Pons (tissue), 1 donor: Measurements from ENCODE around the gene PRM2.
A peak's percentile ranks its signal among the peaks of the same experiment; 100 is the strongest.
"Not testable (repeated sequence)": the region's sequence is repeated elsewhere in the genome, so short reads cannot be mapped to it uniquely, and the experiment has no call there.

Source experiments
- DNase-seq: peaks from one replicate; pipeline ENCODE4 v3.0.0-alpha.2; 2016; ENCODE audit warnings: low spot score

Gene PRM2

DNA sequence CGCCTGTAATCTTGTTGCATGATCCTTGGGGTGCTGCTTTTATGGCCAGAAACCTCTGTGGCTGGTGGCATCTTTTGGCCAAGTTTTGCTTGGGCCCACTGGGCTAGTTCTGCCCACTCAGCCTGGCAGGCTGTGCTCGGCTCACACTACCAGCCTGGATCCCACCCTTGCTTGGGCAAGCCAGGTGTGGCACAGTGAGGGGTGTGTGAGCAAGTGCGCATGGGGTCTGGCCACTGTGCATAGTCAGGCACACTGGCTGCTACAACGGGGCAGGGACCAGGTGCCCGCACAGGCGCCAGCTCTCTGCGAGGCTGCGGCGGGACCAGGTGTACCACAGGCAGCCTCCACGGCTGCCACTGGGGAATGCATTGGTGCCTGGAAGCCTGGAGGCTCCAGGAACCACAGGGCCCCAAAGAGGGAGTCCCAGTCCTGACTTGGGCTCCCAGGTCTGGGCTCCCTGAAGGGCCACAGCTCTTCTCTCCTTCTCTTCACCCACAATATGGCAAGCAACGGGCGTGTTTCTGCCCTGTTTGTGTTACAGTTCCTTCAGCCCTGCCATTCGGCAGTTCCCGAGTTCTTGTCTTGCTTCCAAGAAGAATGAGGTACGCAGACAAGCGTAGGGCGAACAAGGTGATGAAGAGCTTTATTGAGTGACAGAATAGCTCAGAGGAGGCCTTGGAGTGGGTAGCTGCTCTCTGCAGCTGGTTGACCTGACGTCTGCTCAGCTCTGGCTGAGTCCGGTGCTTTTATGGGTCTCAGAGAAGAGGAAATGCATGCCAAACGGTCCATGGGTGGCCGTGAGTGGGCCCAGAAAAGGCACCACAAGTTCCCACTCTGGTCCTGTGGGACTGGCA, 31.6 kb upstream of the PRM2 start:
- no peak for DNase-seq

- DNase-seq, result no peak
Measured at GRCh38 chr16:11306997-11307638, 30.8 kb upstream of the PRM2 start.

GRCh38 chr16:11306381-11306780, 30.1 kb upstream of the PRM2 start:
- no peak for DNase-seq

DNA sequence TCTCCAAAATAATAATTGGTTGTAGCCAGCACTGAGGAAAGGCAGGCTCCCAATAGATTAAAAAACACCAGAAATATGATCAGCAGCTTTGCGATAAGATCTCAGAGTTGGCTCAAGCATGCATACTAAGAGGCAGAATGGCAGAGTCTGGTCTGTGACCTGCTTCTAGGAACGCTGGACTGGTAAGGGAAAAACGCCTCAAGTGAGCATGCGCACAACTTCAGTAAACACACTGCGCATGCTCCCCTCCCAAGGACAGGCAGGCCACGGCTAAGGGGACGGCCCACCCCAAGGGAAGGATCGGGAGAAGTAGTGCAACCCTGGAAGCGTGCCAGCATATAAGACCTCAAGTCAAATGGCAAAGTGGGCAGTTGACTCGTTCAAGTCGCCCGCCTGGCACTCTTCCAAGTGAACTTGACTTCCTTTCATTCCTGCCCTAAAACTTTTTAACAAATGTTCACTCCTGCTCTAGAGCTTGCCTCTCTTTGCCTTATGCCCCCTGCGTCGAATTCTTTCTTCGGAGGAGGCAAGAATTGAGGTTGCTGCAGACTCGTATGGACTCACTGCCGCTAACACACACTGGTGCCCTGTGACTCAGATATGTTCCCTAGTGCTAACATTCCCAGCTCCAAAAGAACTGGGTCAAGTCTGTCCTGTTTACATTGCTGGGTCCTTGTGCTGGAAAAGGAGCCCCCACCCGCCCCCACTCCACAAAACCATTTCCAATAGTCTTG, 27.3 kb upstream of the PRM2 start:
- no peak for DNase-seq

- DNase-seq, result no peak
Measured at GRCh38 chr16:11302977-11303376, 26.7 kb upstream of the PRM2 start.

GRCh38 chr16:11301645-11302501, 25.6 kb upstream of the PRM2 start:
- no peak for DNase-seq

- DNase-seq, result no peak
Measured at GRCh38 chr16:11300560-11300892, 24.2 kb upstream of the PRM2 start.

DNA sequence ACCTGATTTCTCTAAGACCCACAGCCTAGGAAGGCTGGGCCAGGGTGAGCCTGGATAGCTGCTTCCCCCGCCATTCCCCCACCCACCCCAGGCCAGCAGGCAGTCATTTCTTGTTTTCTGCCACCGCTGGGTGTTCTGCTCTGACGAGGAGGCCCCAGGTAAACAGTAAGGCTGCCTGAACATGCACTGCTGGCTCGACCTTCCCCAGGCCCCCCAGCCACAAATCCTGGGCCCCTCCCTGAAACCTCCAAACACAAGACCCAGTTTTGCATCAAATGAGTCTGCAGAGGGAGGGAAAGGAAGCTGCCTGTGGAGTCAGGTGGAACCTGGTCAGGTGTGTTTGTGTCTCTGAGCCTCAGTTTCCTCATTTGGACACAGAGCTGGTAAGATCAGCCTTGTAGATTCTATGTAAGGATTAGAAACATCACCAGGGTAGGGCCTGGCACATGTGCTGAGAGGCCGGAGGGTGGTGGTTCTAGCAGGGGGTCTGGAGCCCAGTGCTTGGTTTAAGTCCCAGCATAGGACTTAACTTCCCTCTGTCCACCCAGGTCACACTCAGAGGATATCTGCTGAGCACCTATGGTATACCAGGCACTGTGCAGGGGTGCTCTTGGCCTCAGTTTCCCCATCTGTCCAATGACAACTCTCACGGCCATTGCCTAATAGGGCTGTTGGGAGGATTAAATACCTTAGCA, 23.7 kb upstream of the PRM2 start:
- DNase-seq, result no peak

DNA sequence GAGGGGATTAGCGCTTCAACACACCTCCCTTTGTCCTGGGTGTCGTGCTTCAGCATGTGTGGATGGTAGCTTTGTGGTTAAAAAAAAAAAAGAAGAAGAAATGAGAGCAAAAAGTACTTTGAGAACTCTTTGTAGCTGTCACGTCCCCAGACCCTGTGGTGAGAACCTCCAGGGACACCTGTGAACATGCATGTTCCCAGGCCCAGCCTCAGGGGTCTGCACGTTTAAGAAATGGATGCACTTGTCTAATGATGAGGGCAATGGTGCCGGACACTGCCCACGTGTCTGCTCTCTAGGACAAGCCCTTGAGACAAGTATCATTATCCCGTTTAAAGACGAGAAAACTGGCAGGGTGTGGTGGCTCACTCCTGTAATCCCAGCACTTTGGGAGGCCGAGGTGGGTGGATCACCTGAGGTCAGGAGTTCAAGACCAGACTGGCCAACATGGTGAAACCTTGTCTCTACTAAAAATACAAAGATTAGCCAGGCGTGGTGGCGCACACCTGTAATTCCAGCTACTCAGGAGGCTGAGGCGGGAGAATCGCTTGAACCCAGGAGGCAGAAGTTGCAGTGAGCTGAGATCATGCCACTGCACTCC, 22.8 kb upstream of the PRM2 start:
- DNase-seq, result not testable (repeated sequence)

DNA sequence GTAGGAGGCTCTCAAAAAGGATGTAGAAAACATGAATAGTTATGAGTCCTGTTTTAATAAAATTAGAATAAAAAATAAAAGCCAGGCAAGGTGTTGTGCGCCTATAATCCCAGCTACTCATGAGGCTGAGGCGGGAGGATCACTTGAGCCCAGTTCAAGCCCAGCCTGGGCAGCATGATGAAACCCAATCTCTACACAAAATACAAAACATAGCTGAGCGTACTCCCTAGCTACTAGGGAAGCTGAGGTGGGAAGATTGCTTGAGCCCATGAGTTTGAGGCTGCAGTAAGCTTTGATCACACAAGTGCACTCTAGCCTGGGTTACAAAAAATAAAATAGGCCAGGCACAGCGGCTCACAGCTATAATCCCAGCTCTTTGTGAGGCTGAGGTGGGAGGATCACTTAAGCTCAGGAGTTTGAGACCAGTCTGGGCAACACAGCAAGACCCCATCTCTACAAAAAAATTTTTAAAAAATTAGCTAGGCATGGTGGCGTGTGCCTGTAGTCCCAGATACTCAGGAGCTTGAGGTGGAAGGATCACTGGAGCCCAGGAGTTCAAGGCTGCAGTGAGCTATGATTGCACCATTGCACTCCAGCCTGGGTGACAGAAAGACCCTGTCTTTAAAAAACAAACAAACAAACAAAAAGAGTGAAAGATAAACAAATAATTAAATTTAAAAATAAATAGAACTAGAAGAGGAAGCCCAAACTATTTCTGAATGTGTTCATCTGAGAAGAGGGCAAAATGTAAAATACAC, 22.0 kb upstream of the PRM2 start:
- DNase-seq, result no peak

DNA sequence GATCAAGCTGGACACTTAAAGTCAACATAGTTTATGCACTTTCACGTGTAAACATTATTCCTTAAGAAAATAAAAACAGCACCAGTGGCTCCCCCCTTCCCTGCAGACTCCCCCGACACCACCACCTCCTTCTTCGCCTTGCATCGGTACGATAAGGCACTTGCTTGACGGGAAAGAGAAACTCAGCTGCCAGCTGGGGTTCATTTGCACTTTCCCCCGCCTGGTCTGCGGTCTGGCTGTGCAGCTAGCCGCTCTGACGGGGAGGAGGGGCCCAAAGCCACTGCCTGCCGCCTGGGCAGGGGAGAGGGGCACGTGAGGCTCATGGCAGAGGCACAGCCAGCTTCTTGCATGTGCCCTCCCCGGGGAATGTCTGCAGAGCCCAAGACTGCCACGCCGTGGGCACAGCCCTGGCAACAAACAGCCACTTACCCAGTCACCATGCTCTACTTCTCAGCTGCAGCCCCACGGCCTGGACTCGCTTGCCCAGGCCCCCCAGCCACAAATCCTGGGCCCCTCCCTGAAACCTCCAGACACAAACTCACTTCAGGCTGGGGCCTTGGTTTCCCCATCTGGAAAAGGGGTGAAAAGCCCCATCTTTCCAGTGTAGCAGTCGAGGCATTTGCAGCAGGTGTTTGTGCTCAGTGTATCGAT, 21.3 kb upstream of the PRM2 start:
- peak; percentile 62 for DNase-seq

DNA sequence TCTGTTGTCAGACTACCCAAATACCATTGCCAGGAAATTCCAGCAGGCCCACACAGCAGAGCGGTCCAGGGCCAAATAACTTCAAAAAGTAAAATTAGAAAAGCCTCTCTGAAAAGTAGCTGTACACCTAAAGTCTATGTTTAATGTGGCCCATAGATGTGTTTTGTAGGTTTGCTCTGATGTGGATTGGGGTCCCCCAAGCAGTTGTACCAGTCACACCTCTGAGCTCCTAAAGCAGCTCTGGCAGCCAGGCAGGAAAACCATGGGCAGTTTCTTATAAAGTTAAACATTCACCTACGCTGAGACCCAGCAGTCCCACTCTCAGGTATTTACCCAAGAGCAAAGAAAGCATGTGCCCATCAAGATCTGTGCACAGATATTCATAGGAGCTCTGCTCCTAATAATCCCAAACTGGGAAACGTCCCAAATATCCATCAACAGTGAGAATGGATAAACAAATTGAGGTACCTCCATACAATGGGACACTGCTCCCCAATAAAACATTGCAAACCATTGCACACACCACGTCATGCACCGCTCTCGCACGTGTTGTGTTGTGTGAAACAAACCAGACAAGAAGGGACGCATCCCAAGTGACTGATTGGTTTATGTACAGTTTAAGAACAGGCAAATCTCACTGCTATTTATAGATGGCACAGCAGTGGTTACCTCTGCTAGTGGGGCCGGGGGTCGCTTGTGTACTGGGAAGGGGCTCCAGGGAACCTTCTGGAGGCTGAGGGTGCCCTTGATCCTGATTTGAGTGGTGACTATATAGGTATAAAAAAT, 20.6 kb upstream of the PRM2 start:
- no peak for DNase-seq

DNA sequence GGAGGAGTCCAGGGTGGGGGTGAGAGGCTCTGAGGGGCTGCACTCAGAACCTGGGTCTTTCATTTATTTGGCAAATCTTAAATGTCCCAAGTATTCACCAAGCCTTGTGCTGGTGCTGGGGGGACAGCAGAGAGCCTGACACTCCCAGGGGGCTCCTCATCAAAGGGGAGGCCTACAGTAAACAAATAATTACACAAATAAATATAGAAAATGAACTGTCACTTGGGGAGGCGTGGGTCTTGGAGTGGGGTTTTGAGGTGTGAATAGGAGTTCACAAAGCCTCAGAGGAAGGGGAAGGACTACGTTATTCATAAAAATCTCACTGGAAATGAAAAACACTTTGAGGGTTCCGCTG, 20.0 kb upstream of the PRM2 start:
- DNase-seq, result no peak

DNA sequence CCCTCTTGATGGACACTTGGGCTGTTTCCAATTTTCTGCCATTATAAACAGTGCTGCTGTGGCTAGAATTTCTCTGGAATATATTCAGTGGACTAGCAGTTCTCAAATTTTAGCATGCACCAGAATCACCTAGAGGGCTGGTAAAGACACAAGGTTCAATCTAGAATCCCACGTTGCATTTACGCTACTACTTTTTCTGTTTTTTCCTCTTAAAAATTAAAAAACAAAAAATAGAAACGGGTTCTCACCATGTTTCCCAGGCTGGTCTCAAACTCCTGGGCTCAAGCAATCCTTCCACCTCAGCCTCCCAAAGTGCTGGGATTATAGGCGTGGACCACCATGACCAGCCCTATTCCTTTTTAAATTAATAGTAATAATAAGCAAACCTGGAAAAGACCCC, 19.4 kb upstream of the PRM2 start:
- no peak for DNase-seq

- DNase-seq, result no peak
Measured at GRCh38 chr16:11292076-11292748, 15.9 kb upstream of the PRM2 start.

GRCh38 chr16:11291091-11291703, 14.9 kb upstream of the PRM2 start:
- DNase-seq, result no peak

GRCh38 chr16:11290102-11290893, 14.0 kb upstream of the PRM2 start:
- DNase-seq, result no peak
